H1 (cell line): ENCODE measurements around the gene UVRAG. TPM values are rescaled to one million over a fixed set of nuclear protein-coding genes. Genes with fewer than 3 reads are reported as not detected.

ENCODE experiments used
- CTCF ChIA-PET: fragments of 300-600 bp; sonication (Branson Sonifier 250); formaldehyde crosslinking; loops from one replicate; lab custom pipeline; 2021; ENCODE audit not compliant: partially characterized antibody; lab: Charles Lee
- POLR2A ChIA-PET: fragments of 300-600 bp; sonication (Branson Sonifier 250); formaldehyde crosslinking; loops from one replicate; lab custom pipeline; 2021; ENCODE audit warnings: inconsistent platforms; ENCODE audit not compliant: partially characterized antibody; lab: Charles Lee
- DNase-seq, 2 experiments: peaks; one replicate each; pipeline versions ENCODE4 v3.0.0 to v3.0.0-alpha.2; 2010 to 2022; ENCODE audit warnings: low spot score in 2 of 2, low read depth in 1 of 2, mixed read lengths in 1 of 2
- FAIRE-seq: peaks from 2 replicates; lab custom pipeline; 2011; peaks lifted over from hg19 to GRCh38; lab: Jason Lieb, UNC
- H2AFZ ChIP-seq: 2 replicates; pipeline ENCODE4 v1.8.1; 2012; ENCODE audit warnings: low read length, inconsistent platforms
- H2AK5ac ChIP-seq: 2 replicates; pipeline ENCODE4 v1.6.1; 2013; ENCODE audit warnings: low read depth, low read length
- H2BK120ac ChIP-seq: replicated peaks from 2 replicates; pipeline ENCODE3; 2013; ENCODE audit warnings: low read depth, low read length, inconsistent platforms
- H2BK12ac ChIP-seq: 2 replicates; pipeline ENCODE4 v1.6.1; 2013; ENCODE audit warnings: low read depth, low read length
- H2BK15ac ChIP-seq: 2 replicates; pipeline ENCODE4 v1.6.1; 2013; ENCODE audit warnings: low read length
- H2BK20ac ChIP-seq: 2 replicates; pipeline ENCODE4 v1.6.1; 2013; ENCODE audit warnings: low read length
- H2BK5ac ChIP-seq: 2 replicates; pipeline ENCODE4 v1.6.1; 2013; ENCODE audit warnings: low read depth, low read length
- H3K14ac ChIP-seq: 2 replicates; pipeline ENCODE4 v1.6.1; 2013; ENCODE audit warnings: inconsistent platforms; ENCODE audit not compliant: insufficient read length
- H3K18ac ChIP-seq: 2 replicates; pipeline ENCODE4 v1.6.1; 2013; ENCODE audit warnings: low read length; ENCODE audit errors: extremely low read depth
- H3K23ac ChIP-seq: 2 replicates; pipeline ENCODE4 v1.6.1; 2013; ENCODE audit warnings: inconsistent platforms; ENCODE audit not compliant: insufficient read length
- H3K23me2 ChIP-seq: 2 replicates; pipeline ENCODE4 v1.6.1; 2013; ENCODE audit warnings: low read depth, low read length
- H3K27ac ChIP-seq: 2 replicates; pipeline ENCODE4 v1.6.1; 2011; ENCODE audit warnings: low read depth, low read length, inconsistent platforms
- H3K27me3 ChIP-seq, 4 experiments: replicated peaks in 1 of 4; 1 replicate in 1 of 4; 2 replicates in 3 of 4; pipeline versions ENCODE4 v1.6.1 to v1.8.1; 2011 to 2013; ENCODE audit warnings: low read length in 3 of 4, mild to moderate bottlenecking in 3 of 4, inconsistent platforms in 2 of 4, mixed read lengths in 2 of 4, moderate library complexity in 1 of 4; ENCODE audit not compliant: control insufficient read depth in 3 of 4, insufficient read depth in 3 of 4; ENCODE audit errors: extremely low read depth in 1 of 4
- H3K36me3 ChIP-seq, 4 experiments: 2 replicates each; pipeline versions ENCODE4 v1.6.1 to v1.8.1; 2011 to 2013; ENCODE audit warnings: mild to moderate bottlenecking in 4 of 4, low read length in 3 of 4, moderate library complexity in 2 of 4, control low read depth in 1 of 4, inconsistent platforms in 1 of 4; ENCODE audit not compliant: insufficient read depth in 4 of 4, control insufficient read depth in 2 of 4
- H3K4ac ChIP-seq: replicated peaks from 2 replicates; pipeline ENCODE3; 2013; ENCODE audit warnings: low read length, low read depth, mixed read lengths, inconsistent platforms; ENCODE audit not compliant: insufficient read length
- H3K4me1 ChIP-seq, 4 experiments: replicated peaks in 1 of 4; 1 replicate in 1 of 4; 2 replicates in 3 of 4; pipeline versions ENCODE4 v1.6.1 to v1.8.1; 2011 to 2013; ENCODE audit warnings: low read length in 3 of 4, inconsistent platforms in 2 of 4, mixed read lengths in 1 of 4; ENCODE audit not compliant: insufficient read depth in 4 of 4, control insufficient read depth in 3 of 4
- H3K4me2 ChIP-seq, 2 experiments: 2 replicates each; pipeline versions ENCODE4 v1.6.1 to v1.8.1; 2011 to 2013; ENCODE audit warnings: low read depth in 2 of 2, low read length in 2 of 2, control low read depth in 1 of 2, inconsistent platforms in 1 of 2, mild to moderate bottlenecking in 1 of 2; ENCODE audit not compliant: insufficient read depth in 1 of 2
- H3K4me3 ChIP-seq, 4 experiments: fragments of 200-600, 300-600 bp in 1 of 4; sonication (generic), shearing (Covaris generic), sonication (Bioruptor Twin) in 1 of 4; 2 replicates each; pipeline versions ENCODE4 v1.5.1 to v1.8.1; 2011 to 2016; ENCODE audit warnings: low read length in 4 of 4, low read depth in 3 of 4, control low read depth in 2 of 4, inconsistent platforms in 2 of 4, mild to moderate bottlenecking in 2 of 4, mixed read lengths in 1 of 4, moderate library complexity in 1 of 4; ENCODE audit not compliant: insufficient read depth in 2 of 4; ENCODE audit errors: extremely low read depth in 1 of 4
- H3K56ac ChIP-seq: replicated peaks from 2 replicates; pipeline ENCODE3; 2013; ENCODE audit warnings: low read depth, mild to moderate bottlenecking, mixed read lengths, low read length, inconsistent platforms; ENCODE audit not compliant: insufficient read length
- H3K79me1 ChIP-seq: 2 replicates; pipeline ENCODE4 v1.6.1; 2013; ENCODE audit warnings: low read depth, low read length, control low read depth
- H3K79me2 ChIP-seq, 2 experiments: 2 replicates each; pipeline versions ENCODE4 v1.6.1 to v1.8.1; 2012 to 2013; ENCODE audit warnings: low read length in 2 of 2, mild to moderate bottlenecking in 2 of 2, inconsistent platforms in 1 of 2; ENCODE audit not compliant: insufficient read depth in 2 of 2, control insufficient read depth in 1 of 2
- H3K9ac ChIP-seq, 4 experiments: replicated peaks in 1 of 4; 1 replicate in 1 of 4; 2 replicates in 3 of 4; pipeline versions ENCODE4 v1.6.1 to v1.8.1; 2011 to 2013; ENCODE audit warnings: low read depth in 3 of 4, low read length in 3 of 4, control low read depth in 2 of 4, mild to moderate bottlenecking in 2 of 4, moderate library complexity in 2 of 4, inconsistent platforms in 1 of 4; ENCODE audit errors: extremely low read depth in 1 of 4
- H3K9me3 ChIP-seq, 2 experiments: 2 replicates each; pipeline versions ENCODE4 v1.6.1 to v1.8.1; 2012 to 2013; ENCODE audit warnings: mild to moderate bottlenecking in 2 of 2, moderate library complexity in 2 of 2, control low read depth in 1 of 2, inconsistent platforms in 1 of 2, low read depth in 1 of 2, low read length in 1 of 2, mixed read lengths in 1 of 2; ENCODE audit not compliant: insufficient read depth in 2 of 2
- H4K20me1 ChIP-seq, 2 experiments: replicated peaks in 1 of 2; 2 replicates each; pipeline versions ENCODE3 to v1.8.1; 2011 to 2013; ENCODE audit warnings: inconsistent platforms in 2 of 2, low read length in 2 of 2, mild to moderate bottlenecking in 1 of 2; ENCODE audit not compliant: insufficient read depth in 2 of 2, control insufficient read depth in 1 of 2
- H4K5ac ChIP-seq: 2 replicates; pipeline ENCODE4 v1.6.1; 2013; ENCODE audit warnings: low read length, low read depth, mixed read lengths, inconsistent platforms; ENCODE audit not compliant: insufficient read length
- H4K8ac ChIP-seq: 2 replicates; pipeline ENCODE4 v1.8.0; 2013; ENCODE audit warnings: mild to moderate bottlenecking, moderate library complexity, low read length, inconsistent platforms; ENCODE audit not compliant: insufficient read depth; ENCODE audit errors: extremely low read depth
- H4K91ac ChIP-seq: replicated peaks from 2 replicates; pipeline ENCODE3; 2013; ENCODE audit warnings: low read length, mixed read lengths, inconsistent platforms; ENCODE audit not compliant: insufficient read length
- ASH2L ChIP-seq: fragments of 200-600, 300-600 bp; sonication (generic); IDR thresholded peaks from one replicate; pipeline ENCODE4 v1.7.1; 2017; ENCODE audit warnings: low read length
- CHD2 ChIP-seq: IDR thresholded peaks from 2 replicates; pipeline ENCODE4 v1.6.1; 2012; ENCODE audit warnings: low read length, improper control_type of control experiment
- PHF8 ChIP-seq: fragments of 200-600 bp; sonication (generic); conservative IDR thresholded peaks from 2 replicates; pipeline ENCODE4 v1.7.1; 2012; ENCODE audit warnings: low read depth, mild to moderate bottlenecking, inconsistent platforms, low read length, moderate library complexity
- POLR2AphosphoS5 ChIP-seq: IDR thresholded peaks from 2 replicates; pipeline ENCODE4 v1.6.1; 2011; ENCODE audit warnings: low read depth, low read length
- RXRA ChIP-seq: IDR thresholded peaks from 2 replicates; pipeline ENCODE4 v1.6.1; 2011; ENCODE audit warnings: low read depth, mild to moderate bottlenecking, low read length, moderate library complexity; ENCODE audit not compliant: insufficient read depth
- SP1 ChIP-seq: IDR thresholded peaks from 2 replicates; pipeline ENCODE4 v1.6.1; 2011; ENCODE audit warnings: low read depth, low read length
- TAF1 ChIP-seq: IDR thresholded peaks from 2 replicates; pipeline ENCODE4 v1.6.1; 2011; ENCODE audit warnings: mild to moderate bottlenecking, low read depth, low read length
- TAF7 ChIP-seq: optimal IDR thresholded peaks from 2 replicates; pipeline ENCODE3; 2011; ENCODE audit warnings: low read depth, mild to moderate bottlenecking, inconsistent platforms, low read length, moderate library complexity, borderline replicate concordance
- TCF12 ChIP-seq: IDR thresholded peaks from 2 replicates; pipeline ENCODE4 v1.6.1; 2011; ENCODE audit warnings: low read depth, mild to moderate bottlenecking, low read length
- WGBS, 2 experiments: shearing (Covaris generic) in 1 of 2; methylation state at CpG; one replicate each; pipeline versions ENCODE4 v1.1.6 to v1.1.7; 2013 to 2015; ENCODE audit warnings: low lambda C conversion rate in 2 of 2, mixed read lengths in 2 of 2, inconsistent platforms in 1 of 2, low coverage in 1 of 2, missing lambda C conversion rate in 1 of 2; ENCODE audit not compliant: insufficient replicate concordance in 2 of 2, insufficient coverage in 1 of 2, insufficient read length in 1 of 2; ENCODE audit errors: extremely low coverage in 1 of 2, missing lambda C conversion rate in 1 of 2; 5-methylcytosine and 5-hydroxymethylcytosine counted together
- polyA plus RNA-seq, 7 experiments: library from polyadenylated mRNA; depleted of rRNA in 3 of 7; stranded (reverse) in 5 of 7; unstranded in 2 of 7; fragments of >200 nt in 5 of 7; fragments of 200-250 nt in 2 of 7; gene quantifications; 1 replicate in 5 of 7; 2 replicates in 1 of 7; 4 replicates in 1 of 7; pipeline versions ENCODE4 v1.2.1 to v1.2.3, GENCODE V29; 2011 to 2013; ENCODE audit warnings: missing spikeins in 2 of 7, mixed read lengths in 2 of 7
- total RNA-seq: library from RNA; stranded (reverse); fragmentation: NEBNext Ultra II Directional; extraction: Animal tissue kit (Norgen Biotek cat#: 25700); gene quantifications from 2 replicates; pipeline ENCODE4 v1.2.1, GENCODE V29; 2021
- TF ChIP-seq, protein P1 (sequence below): IDR thresholded peaks from 2 replicates; pipeline ENCODE4 v1.6.1; 2012; ENCODE audit warnings: inconsistent platforms
- TF ChIP-seq, protein P2 (sequence below): IDR thresholded peaks from 2 replicates; pipeline ENCODE4 v1.6.1; 2011; ENCODE audit warnings: low read depth, mild to moderate bottlenecking, low read length; ENCODE audit not compliant: insufficient read depth

UVRAG gene
- total and polyA plus RNA-seq, 2 of the 8 experiments (the other 6 are each of a cell fraction or from before 2014, with no cell fraction given) = 5.5 to 14.7 TPM

DNA sequence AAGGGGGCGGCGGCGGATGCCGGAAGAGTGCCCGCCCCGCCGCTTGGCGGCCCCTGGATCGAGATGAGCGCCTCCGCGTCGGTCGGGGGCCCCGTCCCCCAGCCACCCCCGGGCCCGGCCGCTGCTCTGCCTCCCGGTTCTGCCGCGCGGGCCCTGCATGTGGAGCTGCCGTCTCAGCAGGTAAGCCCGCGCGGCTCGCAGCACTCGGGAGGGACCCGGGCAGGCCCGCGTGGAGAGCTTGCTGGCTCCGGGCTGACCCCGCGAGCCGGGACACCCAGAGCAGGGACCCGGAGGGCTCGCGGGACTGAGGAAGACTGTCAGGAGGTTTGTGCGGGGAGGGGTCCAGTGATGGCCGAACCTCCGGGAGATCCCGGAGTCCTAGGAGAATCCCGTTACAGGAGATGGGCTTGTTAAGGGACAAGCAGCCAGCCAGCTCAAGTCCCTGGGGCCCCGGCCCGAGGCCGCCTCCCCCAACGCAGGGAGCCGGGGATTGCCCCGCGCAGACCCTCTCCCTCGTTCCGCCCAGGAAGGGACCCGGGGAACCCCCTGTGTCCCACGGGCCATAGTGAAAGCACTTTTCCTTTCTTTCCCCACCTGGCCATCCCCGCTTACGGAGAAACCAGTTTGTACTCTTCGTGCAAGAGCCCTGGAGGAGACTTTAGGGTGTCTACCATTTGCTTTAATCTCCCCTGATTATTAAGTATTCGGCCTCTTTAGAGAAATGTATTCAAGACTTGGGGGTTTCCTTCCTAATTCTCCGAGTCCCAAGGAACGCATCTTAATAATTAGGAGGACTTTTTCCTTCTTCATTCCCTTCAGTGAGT lies 547 bp downstream of the UVRAG start:
- H3K14ac ChIP-seq = no peak overlapping the region
- H3K36me3 ChIP-seq = no peaks in the 10 kb centered on the region
- H3K23ac ChIP-seq = no peak overlapping the region
- H3K4me3 ChIP-seq = peak overlapping the region; percentile 82 to 96 (median 85)
- H3K27me3 ChIP-seq = no peaks in the 10 kb centered on the region
- no peak overlapping the region for H2BK5ac ChIP-seq
- no peak overlapping the region for H2AK5ac ChIP-seq
- peaks cover 2 to 17% (median 9%) of the 10 kb centered on the region in 4 experiments; a peak in 6 of 7 replicates for H3K4me1 ChIP-seq
- ChIA-PET CTCF (interaction anchor here (1.3 to 6.3 kb wide), 4 partner anchors 9 to 51 kb away, joined by 3 to 40 read pairs (median 19); no protein-coding TSS in a partner anchor), POLR2A (interaction anchor here (0.7 to 2.5 kb wide), 4 partner anchors 9 to 1049 kb away, joined by 3 to 9 read pairs (median 3); no protein-coding TSS in a partner anchor)
- 2% methylated on average over 38 of the region's 60 CpGs; no CpG with 5 or more reads in 1 of the 2 experiments for WGBS, 2 experiments
- H2BK20ac ChIP-seq = no peak overlapping the region
- FAIRE-seq (no peak), DNase-seq (peak in 1 of 2 experiments; percentile 77)
- H3K23me2 ChIP-seq = peaks cover 16% of the 10 kb centered on the region; the same call in 1 of the 2 replicates
- no peak overlapping the region for H3K27ac ChIP-seq
- H2AFZ ChIP-seq = no peak overlapping the region
- peak overlapping the region; percentile 5; the same call in 1 of the 2 replicates for H4K8ac ChIP-seq
- no peaks in the 10 kb centered on the region for H3K9me3 ChIP-seq
- H3K4ac ChIP-seq = no peak overlapping the region
- H4K20me1 ChIP-seq = no peaks in the 10 kb centered on the region
- no peak overlapping the region for H2BK12ac ChIP-seq
- peak overlapping the region; percentile 13 for H3K56ac ChIP-seq
- no peak overlapping the region for H2BK15ac ChIP-seq
- H4K5ac ChIP-seq = no peak overlapping the region
- peaks cover 0 to 31% of the 10 kb centered on the region in 2 experiments; a peak in 3 of 4 replicates for H3K79me2 ChIP-seq
- peak overlapping the region; percentile 40 to 66 (median 58) for H3K9ac ChIP-seq
- no peak overlapping the region for H2BK120ac ChIP-seq
- peak overlapping the region; percentile 89 to 93 for H3K4me2 ChIP-seq
- no peaks in the 10 kb centered on the region for H3K79me1 ChIP-seq
- H3K18ac ChIP-seq = no peak overlapping the region; the same call in 1 of the 2 replicates
- H4K91ac ChIP-seq = no peak overlapping the region
- TF ChIP-seq CHD2 (0 out of 2 replicates have a peak, but pooled peaks have one; percentile 50), SP1 (no peak), TCF12 (no peak), TAF7 (peak; percentile 31), POLR2AphosphoS5 (no peak), PHF8 (peak; percentile 55), TAF1 (peak; percentile 4), ASH2L (peak; percentile 75), RXRA (no peak)
- TF ChIP-seq, protein P1, sequence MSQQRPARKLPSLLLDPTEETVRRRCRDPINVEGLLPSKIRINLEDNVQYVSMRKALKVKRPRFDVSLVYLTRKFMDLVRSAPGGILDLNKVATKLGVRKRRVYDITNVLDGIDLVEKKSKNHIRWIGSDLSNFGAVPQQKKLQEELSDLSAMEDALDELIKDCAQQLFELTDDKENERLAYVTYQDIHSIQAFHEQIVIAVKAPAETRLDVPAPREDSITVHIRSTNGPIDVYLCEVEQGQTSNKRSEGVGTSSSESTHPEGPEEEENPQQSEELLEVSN = no peak
- TF ChIP-seq, protein P2, sequence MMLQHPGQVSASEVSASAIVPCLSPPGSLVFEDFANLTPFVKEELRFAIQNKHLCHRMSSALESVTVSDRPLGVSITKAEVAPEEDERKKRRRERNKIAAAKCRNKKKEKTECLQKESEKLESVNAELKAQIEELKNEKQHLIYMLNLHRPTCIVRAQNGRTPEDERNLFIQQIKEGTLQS = no peak
